GM12873 (cell line): ENCODE measurements around the gene WDR77.

Source experiments
- CTCF ChIP-seq: IDR thresholded peaks from 2 replicates; pipeline ENCODE4 v1.5.1; 2012; ENCODE audit warnings: low read depth, mild to moderate bottlenecking, moderate library complexity, low read length, control low read depth; ENCODE audit not compliant: insufficient read depth; ENCODE audit errors: missing control alignments

WDR77 gene

DNA sequence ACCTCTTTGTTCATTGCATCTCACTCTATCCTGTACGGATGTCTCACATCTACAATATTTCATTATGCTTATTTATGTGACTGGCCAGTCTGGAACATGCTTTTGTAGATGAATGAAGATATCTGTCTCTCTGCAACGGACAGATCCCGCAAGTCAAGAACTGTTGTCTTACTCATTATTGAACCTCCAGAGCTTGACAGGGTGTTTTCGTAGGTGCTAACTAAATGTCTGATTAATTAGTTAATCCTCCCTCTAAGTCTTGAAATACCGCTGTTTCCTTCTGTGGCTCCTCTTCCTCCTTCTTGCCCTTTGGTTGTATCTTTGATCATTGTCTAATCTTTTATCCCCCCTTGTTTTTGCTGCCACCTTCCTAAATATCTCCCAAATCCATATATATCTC is 21.5 kb upstream of the WDR77 start:
- no peak for TF ChIP-seq CTCF

DNA sequence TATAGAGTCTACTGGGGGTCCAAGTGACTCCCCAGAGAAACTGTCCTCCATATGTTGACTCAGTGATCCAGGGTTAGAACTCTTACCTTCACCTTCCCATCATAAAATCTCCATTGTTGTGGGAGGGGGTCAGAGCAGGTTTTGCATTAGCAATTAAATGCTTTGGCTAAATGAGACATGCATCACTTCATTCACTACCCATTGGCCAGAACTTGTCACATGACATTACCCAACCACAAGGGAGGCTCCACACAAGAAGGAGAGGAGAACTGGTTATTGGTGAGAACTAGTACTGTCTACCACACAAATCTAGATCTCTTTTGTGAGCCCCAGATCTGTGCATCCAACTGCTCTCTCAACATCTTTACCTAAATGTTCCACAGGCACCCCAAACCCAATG is 20.5 kb upstream of the WDR77 start:
- TF ChIP-seq CTCF: no peak

- no peak for TF ChIP-seq CTCF
Observed at GRCh38 chr1:111468717-111469100, 19.7 kb upstream of the WDR77 start.

DNA sequence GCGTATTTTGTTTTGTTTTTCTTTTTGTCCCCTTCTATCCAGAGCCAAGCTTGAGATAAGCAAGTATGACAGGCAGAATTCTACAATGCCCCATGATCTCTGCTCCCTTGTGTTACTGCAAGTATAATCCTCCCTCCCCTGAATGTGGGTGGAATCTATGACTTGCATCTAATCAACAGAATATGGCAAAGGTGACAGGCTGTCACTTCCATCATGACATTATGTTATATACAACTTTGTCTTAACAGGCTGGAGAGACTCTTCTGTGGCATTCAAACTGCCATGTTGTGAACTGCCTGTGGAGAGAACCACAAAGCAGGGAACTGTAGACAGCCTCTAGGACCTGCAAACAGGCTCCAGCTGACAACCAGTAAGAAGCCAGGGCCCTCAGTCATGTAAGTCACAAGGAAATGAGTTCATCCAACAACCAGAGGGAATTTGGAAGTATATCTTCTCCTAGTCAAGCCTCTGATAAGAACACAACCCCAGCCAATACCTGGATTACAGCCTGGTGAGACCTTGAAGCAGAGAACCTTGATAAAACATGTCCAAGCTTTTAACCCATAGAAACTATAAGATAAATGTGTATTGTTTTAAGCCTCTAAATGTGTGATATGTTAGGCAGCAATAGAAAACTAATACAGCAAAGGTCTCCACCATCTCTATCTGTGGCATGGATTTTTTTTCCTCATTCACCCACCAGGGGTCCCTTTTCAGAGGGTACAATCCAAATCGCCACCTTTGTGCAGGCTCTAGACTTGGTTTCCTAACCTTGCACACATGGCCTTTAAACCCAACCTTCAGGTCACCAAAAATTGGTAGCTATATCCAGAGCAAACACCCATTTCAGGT is 19.0 kb upstream of the WDR77 start:
- TF ChIP-seq CTCF: no peak

GRCh38 chr1:111466480-111466879 is 17.4 kb upstream of the WDR77 start:
- no peak for TF ChIP-seq CTCF

DNA sequence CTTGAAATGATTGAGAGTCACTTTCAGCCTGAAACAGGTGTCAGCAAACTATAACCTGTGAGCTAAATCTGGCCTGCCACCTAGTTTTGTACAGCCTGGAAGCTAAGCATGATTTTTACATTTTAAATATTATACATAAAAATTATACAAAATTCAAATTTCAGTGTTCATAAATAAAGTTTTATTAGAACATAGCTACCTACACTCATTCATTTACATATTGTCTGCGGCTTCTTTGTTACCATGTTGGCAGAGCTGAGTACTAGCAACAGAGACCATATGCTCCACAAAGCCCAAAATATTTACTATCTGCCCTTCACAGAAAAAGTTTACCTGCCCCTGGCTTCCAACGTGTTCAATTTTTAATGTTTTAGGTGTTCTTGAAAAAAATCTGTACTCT is 16.7 kb upstream of the WDR77 start:
- TF ChIP-seq CTCF: no peak

DNA sequence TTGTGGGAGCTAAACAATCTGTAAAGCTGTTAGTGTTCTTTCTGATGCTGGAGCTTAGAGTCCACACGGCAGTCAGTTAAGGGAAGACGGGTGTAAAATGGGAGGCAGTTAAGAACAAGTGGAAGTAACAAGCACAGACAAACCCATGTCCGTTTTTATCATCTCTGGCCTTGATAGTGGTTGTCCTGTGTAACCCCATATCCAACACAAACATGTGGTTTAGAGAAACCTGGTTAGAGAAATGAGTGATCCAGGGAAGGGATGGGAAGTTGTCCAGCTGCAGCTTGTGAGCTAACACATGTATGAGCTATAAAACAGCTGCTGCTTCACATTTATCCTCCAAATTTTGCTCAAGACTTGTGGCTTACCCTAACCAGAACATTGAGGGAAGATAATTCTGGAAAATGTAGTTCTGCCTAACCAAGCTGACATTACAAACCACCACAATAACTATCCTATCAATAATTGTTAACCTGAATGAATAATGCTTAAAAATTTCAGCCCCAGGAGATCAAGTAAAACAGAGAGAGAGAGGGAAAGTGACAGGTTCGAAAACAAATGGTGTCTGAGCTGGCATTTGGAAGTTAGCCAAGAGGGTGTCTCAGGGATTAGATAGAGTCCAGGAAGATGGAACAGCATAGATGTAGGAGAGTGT is 14.1 kb upstream of the WDR77 start:
- TF ChIP-seq CTCF: no peak
